HUES48 (cell line): ENCODE measurements around the gene SLCO3A1.

Experiments used
- H3K27ac ChIP-seq: one replicate; pipeline ENCODE4 v1.7.0; 2013; ENCODE audit warnings: low read depth, low read length, inconsistent platforms
- H3K27me3 ChIP-seq: 2 replicates; pipeline ENCODE4 v1.6.1; 2013; ENCODE audit warnings: mild to moderate bottlenecking, low read length; ENCODE audit not compliant: control insufficient read depth, insufficient read depth
- H3K36me3 ChIP-seq: 2 replicates; pipeline ENCODE4 v1.6.1; 2013; ENCODE audit warnings: low read length; ENCODE audit not compliant: control insufficient read depth, insufficient read depth
- H3K4me1 ChIP-seq: 2 replicates; pipeline ENCODE4 v1.6.1; 2013; ENCODE audit warnings: mild to moderate bottlenecking, low read length; ENCODE audit not compliant: control insufficient read depth, insufficient read depth
- H3K4me3 ChIP-seq: 2 replicates; pipeline ENCODE4 v1.5.1; 2013; ENCODE audit warnings: mild to moderate bottlenecking, low read depth, low read length
- H3K9ac ChIP-seq: 2 replicates; pipeline ENCODE4 v1.6.1; 2013; ENCODE audit warnings: mild to moderate bottlenecking, low read depth, low read length, moderate library complexity
- H3K9me3 ChIP-seq: 2 replicates; pipeline ENCODE4 v1.6.1; 2013; ENCODE audit warnings: low read length; ENCODE audit not compliant: control insufficient read depth, insufficient read depth

SLCO3A1 gene

DNA sequence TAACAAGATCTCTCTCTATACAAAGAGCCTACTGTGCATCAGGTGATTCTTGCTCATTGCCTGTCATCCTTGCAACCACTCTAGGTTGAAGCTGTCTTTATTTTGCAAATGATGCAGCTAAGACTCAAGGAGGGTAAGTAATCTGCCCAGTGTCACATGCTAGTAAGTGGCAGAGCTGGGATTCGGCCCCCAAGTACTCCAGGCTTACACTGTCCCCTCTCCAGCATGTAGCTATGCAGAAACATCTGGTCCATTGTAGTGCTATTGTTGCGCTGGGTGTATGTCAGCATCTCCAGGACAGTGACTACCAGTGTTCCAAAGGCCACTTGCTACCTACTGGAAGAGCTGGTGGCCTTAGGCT lies 248.9 kb downstream of the SLCO3A1 start:
- Histone ChIP-seq H3K9ac (no peak overlapping the region), H3K36me3 (no peaks in the 10 kb centered on the region), H3K4me1 (peaks cover 34% of the 10 kb centered on the region), H3K9me3 (no peaks in the 10 kb centered on the region), H3K4me3 (no peak overlapping the region), H3K27ac (no peak overlapping the region), H3K27me3 (no peaks in the 10 kb centered on the region)

DNA sequence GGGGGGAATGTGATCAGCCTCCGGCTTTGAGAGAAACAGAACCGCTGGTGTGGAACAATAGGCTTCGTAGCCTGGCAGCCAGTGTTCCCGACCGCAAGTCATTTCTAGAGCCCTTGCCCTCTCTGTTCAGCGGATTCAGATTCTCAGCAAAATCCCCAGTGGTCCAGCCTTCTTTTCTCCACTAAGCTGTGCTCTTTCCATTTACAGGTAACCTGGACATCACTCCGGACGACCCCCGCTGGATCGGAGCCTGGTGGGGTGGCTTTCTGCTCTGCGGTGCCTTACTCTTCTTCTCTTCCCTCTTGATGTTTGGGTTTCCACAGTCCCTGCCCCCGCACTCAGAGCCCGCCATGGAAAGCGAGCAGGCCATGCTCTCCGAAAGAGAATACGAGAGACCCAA lies 250.6 kb downstream of the SLCO3A1 start:
- Histone ChIP-seq H3K4me3 (no peak overlapping the region), H3K36me3 (no peaks in the 10 kb centered on the region), H3K9ac (no peak overlapping the region), H3K27me3 (no peaks in the 10 kb centered on the region), H3K9me3 (no peaks in the 10 kb centered on the region), H3K4me1 (peaks cover 21% of the 10 kb centered on the region), H3K27ac (no peak overlapping the region)

DNA sequence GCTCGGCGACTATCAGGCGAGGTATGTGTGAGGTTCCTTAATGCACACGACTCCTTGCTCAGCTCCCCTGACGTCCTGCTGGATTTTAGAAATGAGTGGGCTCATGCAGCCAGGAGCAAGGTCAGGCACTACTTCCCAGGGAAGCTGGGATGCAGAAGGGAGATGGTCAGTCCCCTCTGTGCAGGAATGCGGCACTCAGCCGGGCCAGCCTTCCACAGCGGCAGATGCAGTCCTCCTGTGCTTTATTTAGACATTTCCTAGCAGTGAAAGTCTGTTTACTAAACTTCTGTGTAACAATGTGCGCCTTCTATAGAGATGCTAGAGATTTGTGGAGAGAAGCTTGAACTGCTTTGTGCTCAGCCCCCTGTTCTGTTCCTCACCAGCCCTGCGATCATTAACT lies 252.1 kb downstream of the SLCO3A1 start:
- no peak overlapping the region for H3K9ac ChIP-seq
- no peaks in the 10 kb centered on the region for H3K27me3 ChIP-seq
- H3K36me3 ChIP-seq = no peaks in the 10 kb centered on the region
- H3K9me3 ChIP-seq = no peaks in the 10 kb centered on the region
- no peak overlapping the region for H3K27ac ChIP-seq
- peaks cover 20% of the 10 kb centered on the region for H3K4me1 ChIP-seq
- no peak overlapping the region for H3K4me3 ChIP-seq

DNA sequence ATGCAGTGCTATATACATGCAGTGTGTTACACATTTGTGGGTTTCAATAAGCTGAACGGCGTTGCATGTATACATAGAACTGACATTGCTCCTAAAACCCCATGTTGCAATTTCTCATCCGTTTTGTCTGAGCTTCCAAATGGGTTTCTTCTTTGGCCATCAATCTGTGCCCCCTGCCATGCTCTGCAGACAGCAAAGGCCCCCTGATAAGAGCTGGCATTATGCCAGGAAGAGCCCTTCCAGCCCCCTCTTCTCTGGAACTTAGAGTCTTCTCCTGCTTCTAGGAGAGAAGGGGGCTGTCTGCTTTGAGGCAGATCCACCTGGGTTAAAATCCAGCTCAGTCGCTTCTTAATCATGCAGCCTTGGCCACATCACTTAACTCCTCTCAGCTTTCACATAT lies 254.0 kb downstream of the SLCO3A1 start:
- H3K4me1 ChIP-seq = peaks cover 9% of the 10 kb centered on the region
- 0 out of 2 replicates have a peak, but pooled peaks cover under 1% of the 10 kb centered on the region for H3K27me3 ChIP-seq
- no peak overlapping the region for H3K27ac ChIP-seq
- H3K36me3 ChIP-seq = no peaks in the 10 kb centered on the region
- H3K9ac ChIP-seq = no peak overlapping the region
- H3K4me3 ChIP-seq = no peak overlapping the region
- no peaks in the 10 kb centered on the region for H3K9me3 ChIP-seq

DNA sequence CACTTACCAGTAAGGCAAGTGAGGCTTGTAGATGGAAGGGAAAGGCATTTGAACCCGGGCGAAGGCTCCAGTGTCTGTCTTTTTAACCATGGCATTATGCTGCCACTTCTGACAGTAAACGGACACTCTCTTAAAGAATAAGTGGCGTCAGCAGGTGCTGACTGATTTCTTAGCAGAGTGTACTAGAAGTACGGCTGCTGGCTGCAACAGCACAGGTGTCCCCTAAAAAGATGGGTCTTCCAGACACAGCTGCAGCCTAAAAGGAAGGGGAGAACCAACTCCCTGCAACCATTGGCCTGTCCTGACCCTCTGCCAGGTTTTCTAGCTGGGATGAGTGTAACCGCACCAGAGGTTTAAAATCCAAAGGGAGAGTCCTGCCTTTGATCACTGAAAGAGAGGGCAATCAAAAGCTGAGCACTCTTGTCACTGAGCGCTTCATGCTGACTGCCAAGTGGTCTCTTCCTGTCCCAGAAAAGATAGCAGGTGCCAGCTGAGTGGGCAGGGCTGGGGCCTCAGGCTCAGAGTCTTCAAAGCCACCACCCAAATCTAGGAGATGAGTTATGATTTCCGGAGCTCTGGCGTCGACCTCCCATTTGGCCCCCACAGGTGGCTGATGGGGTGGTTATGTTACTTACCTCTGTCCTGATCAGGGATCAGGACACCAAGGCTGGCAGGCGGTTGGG lies 255.8 kb downstream of the SLCO3A1 start:
- Histone ChIP-seq H3K27ac (no peak overlapping the region), H3K27me3 (peaks cover 13% of the 10 kb centered on the region), H3K36me3 (no peaks in the 10 kb centered on the region), H3K9me3 (no peaks in the 10 kb centered on the region), H3K9ac (no peak overlapping the region), H3K4me3 (no peak overlapping the region), H3K4me1 (peaks cover 17% of the 10 kb centered on the region)

DNA sequence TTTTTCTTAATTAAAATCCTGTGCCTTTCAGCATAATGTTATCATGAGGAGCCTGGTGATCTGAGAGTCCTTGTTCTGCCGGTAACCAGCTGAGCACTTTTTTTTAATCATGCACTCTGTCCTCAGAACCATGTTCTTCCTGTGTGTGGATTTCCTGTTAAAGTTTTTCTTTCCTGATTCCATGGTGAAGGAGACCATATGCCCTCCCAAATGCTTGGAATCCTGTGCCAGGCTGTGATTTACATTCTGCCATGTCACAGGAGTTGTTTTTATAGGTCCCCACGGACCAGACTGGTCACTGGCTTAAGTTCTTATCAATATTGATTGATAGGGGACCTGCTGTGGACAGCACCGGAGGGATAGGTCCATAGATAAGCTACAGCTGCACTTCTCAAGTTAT lies 257.8 kb downstream of the SLCO3A1 start:
- Histone ChIP-seq H3K4me1 (peaks cover 24% of the 10 kb centered on the region), H3K9ac (no peak overlapping the region), H3K9me3 (no peaks in the 10 kb centered on the region), H3K27ac (no peak overlapping the region), H3K36me3 (no peaks in the 10 kb centered on the region), H3K27me3 (peaks cover 21% of the 10 kb centered on the region), H3K4me3 (no peak overlapping the region)

DNA sequence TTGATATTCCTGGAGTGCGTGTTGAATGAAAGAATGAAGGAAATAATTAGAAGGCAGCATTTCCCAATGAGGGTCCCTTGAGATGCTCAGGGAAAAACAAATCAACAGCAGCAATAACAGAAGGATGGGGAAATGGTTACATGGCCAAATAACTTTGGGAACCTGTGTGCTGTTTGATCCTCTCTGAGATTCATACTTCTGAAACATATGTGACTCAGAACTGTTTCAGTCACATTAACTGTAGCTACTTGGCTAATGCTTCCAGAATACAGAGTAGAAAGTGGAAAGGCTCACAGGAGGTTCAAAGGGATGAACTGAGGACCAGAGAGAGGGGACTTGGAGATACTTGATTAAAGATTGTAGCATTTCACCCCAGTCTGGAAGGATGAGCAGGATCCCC lies 258.2 kb downstream of the SLCO3A1 start:
- peaks cover 21% of the 10 kb centered on the region for H3K27me3 ChIP-seq
- no peaks in the 10 kb centered on the region for H3K9me3 ChIP-seq

DNA sequence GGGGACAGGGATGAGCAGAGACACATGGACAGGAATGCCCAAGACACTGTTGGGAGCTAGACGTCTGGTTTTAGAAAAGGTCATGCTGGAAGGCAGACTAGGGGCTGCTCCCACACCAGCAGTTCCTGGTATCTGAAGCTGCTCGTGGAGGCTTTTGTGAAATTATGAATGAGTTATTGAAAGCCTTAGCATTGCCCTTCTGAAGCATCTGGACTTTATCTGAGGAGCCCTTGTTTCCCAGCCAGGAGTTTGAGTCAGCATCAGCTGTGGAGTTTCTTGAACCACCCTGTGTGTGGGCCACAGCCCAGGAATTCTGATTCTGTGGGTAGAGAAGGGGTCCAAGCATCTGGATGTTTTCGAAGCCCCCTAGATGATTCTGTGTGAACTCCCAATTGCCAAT lies 258.7 kb downstream of the SLCO3A1 start:
- H3K9ac ChIP-seq = no peak overlapping the region
- no peaks in the 10 kb centered on the region for H3K9me3 ChIP-seq
- H3K4me3 ChIP-seq = no peak overlapping the region
- H3K27me3 ChIP-seq = peaks cover 21% of the 10 kb centered on the region
- H3K4me1 ChIP-seq = peaks cover 33% of the 10 kb centered on the region
- no peak overlapping the region for H3K27ac ChIP-seq
- H3K36me3 ChIP-seq = no peaks in the 10 kb centered on the region

More for the DNA sequence above, 258.2 kb downstream of the SLCO3A1 start:
- H3K27ac ChIP-seq = no peak overlapping the region
- H3K4me1 ChIP-seq = peaks cover 28% of the 10 kb centered on the region
- H3K36me3 ChIP-seq = no peaks in the 10 kb centered on the region
- H3K9ac ChIP-seq = no peak overlapping the region
- no peak overlapping the region for H3K4me3 ChIP-seq

DNA sequence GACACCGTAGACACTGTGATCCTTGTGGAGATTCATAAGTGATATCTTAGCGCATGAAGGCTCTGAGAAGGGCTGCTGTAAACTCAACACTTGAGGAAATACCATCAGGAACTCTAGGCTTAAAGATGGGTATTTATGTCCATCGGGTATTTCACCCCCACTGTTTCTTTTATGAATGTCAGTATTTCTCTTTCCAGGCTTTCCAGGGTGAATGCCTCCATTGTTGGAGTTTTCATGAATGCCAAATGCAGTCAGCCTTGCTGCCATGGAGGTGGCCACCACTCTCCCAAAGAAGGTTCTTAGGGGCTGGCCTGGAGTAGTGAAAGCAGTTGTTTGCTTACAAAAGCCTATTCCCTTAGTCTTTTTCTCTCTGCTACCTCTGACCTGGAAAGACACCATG lies 259.2 kb downstream of the SLCO3A1 start:
- H3K9ac ChIP-seq = no peak overlapping the region
- H3K9me3 ChIP-seq = no peaks in the 10 kb centered on the region
- H3K4me3 ChIP-seq = no peak overlapping the region
- H3K27me3 ChIP-seq = peaks cover 21% of the 10 kb centered on the region
- H3K27ac ChIP-seq = no peak overlapping the region
- H3K36me3 ChIP-seq = no peaks in the 10 kb centered on the region
- peaks cover 38% of the 10 kb centered on the region for H3K4me1 ChIP-seq

DNA sequence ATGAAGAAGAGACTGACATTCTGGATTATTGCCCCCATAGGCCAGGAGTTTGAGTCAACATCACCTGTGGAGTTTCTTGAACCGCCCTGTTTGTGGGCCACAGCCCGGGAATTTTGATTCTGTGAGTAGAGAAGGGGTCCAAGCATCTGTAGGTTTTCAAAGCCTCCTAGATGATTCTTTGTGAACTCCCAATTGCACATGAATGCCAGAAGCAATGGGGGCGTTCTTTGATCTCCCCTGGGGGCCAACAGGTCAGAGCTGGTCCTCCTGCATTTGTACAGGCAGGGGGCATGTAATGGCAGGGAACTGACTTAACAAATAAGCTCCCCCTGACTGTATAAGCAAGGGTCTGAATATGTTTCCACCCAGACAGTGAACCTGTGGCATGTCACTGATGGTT lies 260.3 kb downstream of the SLCO3A1 start:
- H3K27ac ChIP-seq = peak overlapping the region; percentile 42
- H3K27me3 ChIP-seq = peaks cover 21% of the 10 kb centered on the region
- H3K9ac ChIP-seq = no peak overlapping the region
- H3K4me3 ChIP-seq = no peak overlapping the region
- H3K4me1 ChIP-seq = peaks cover 49% of the 10 kb centered on the region
- H3K36me3 ChIP-seq = no peaks in the 10 kb centered on the region
- no peaks in the 10 kb centered on the region for H3K9me3 ChIP-seq

DNA sequence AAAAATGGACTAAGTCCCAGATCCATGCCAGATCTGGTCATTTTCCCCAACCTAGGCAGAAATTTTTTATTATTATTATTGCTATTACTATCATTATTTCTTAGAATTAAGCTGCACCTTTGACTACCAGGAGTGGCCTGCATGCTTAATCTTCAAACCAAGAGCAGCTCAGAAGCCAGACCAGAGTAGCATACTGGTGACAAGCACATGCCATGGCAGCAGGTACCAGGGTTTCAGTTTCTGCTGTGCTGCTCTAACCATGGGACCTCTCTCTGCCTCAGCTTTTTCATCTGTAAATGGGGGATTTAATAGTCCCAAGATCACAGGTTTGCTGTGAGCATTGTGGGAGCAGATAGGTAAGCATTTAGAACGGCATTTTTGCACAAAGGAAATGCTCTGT lies 262.3 kb downstream of the SLCO3A1 start:
- Histone ChIP-seq H3K27me3 (peaks cover 21% of the 10 kb centered on the region), H3K4me1 (peaks cover 61% of the 10 kb centered on the region), H3K9me3 (no peaks in the 10 kb centered on the region), H3K4me3 (no peak overlapping the region), H3K27ac (peak overlapping the region; percentile 87), H3K36me3 (no peaks in the 10 kb centered on the region), H3K9ac (no peak overlapping the region)
